GM12873 (cell line): ENCODE results near the gene LGALS9.

Experiments used
- CTCF ChIP-seq: IDR thresholded peaks from 2 replicates; pipeline ENCODE4 v1.5.1; 2012; ENCODE audit warnings: low read depth, mild to moderate bottlenecking, moderate library complexity, low read length, control low read depth; ENCODE audit not compliant: insufficient read depth; ENCODE audit errors: missing control alignments

Gene LGALS9

GRCh38 chr17:27654136-27654535 lies 23.1 kb downstream of the LGALS9 start:
- TF ChIP-seq CTCF = no peak

- peak; percentile 80 for TF ChIP-seq CTCF
Observed at GRCh38 chr17:27654654-27655524, 23.9 kb downstream of the LGALS9 start.

- TF ChIP-seq CTCF = no peak
Observed at GRCh38 chr17:27657620-27658019, 26.6 kb downstream of the LGALS9 start.

- no peak for TF ChIP-seq CTCF
Observed at GRCh38 chr17:27659683-27660082, 28.7 kb downstream of the LGALS9 start.

- TF ChIP-seq CTCF = no peak
Observed at GRCh38 chr17:27660436-27660835, 29.4 kb downstream of the LGALS9 start.

- no peak for TF ChIP-seq CTCF
Observed at GRCh38 chr17:27663936-27664605, 33.1 kb downstream of the LGALS9 start.

GRCh38 chr17:27664606-27664965 lies 33.6 kb downstream of the LGALS9 start:
- no peak for TF ChIP-seq CTCF
